ES-I3 (cell line): Measurements from ENCODE around the gene DNAH7.
"Not testable (repeated sequence)": the region's sequence is repeated elsewhere in the genome, so short reads cannot be mapped to it uniquely, and the experiment has no call there.

ENCODE experiments used
- H3K36me3 ChIP-seq: 2 replicates; pipeline ENCODE4 v1.6.1; 2013; ENCODE audit warnings: mild to moderate bottlenecking, low read length, control low read depth, moderate library complexity; ENCODE audit not compliant: insufficient read depth
- H3K4me1 ChIP-seq: 2 replicates; pipeline ENCODE4 v1.6.1; 2013; ENCODE audit warnings: mild to moderate bottlenecking, control low read depth, low read length; ENCODE audit not compliant: insufficient read depth
- H3K9ac ChIP-seq: 2 replicates; pipeline ENCODE4 v1.6.1; 2013; ENCODE audit warnings: low read depth, mild to moderate bottlenecking, low read length, moderate library complexity
- H3K9me3 ChIP-seq: 2 replicates; pipeline ENCODE4 v1.6.1; 2013; ENCODE audit warnings: mild to moderate bottlenecking, low read length, moderate library complexity; ENCODE audit not compliant: control insufficient read depth, insufficient read depth

DNAH7 gene

DNA sequence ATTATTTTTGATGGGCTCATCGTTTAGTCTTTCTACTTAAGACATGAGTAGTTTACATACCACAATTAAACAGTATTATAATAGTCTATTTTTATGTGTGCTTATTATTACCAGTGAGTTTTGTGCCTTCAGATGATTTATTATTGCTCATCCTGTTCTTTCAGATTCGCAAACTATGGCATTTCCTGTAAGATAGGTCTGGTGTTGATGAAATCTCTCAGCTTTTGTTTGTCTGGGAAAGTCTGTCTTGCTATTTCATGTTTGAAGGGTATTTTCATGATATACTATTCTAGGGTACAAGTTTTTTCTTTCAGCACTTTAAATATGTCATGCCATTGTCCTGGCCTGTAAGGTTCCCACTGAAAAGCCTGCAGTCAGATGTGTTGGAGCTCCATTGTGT is 101.3 kb downstream of the DNAH7 start:
- Histone ChIP-seq H3K36me3 (no peaks in the 10 kb centered on the region), H3K9ac (no peak overlapping the region), H3K4me1 (no peaks in the 10 kb centered on the region), H3K9me3 (no peaks in the 10 kb centered on the region)

- H3K9me3 ChIP-seq = no peaks in the 10 kb centered on the region
- H3K36me3 ChIP-seq = no peaks in the 10 kb centered on the region
- no peaks in the 10 kb centered on the region for H3K4me1 ChIP-seq
- H3K9ac ChIP-seq = no peak overlapping the region
Observed at GRCh38 chr2:195961873-195962272, 106.8 kb downstream of the DNAH7 start.

- Histone ChIP-seq H3K4me1 (no peaks in the 10 kb centered on the region), H3K36me3 (no peaks in the 10 kb centered on the region), H3K9me3 (no peaks in the 10 kb centered on the region), H3K9ac (no peak overlapping the region)
Observed at GRCh38 chr2:195959341-195959740, 109.3 kb downstream of the DNAH7 start.

GRCh38 chr2:195956725-195957124 is 111.9 kb downstream of the DNAH7 start:
- H3K4me1 ChIP-seq = no peaks in the 10 kb centered on the region
- H3K9ac ChIP-seq = no peak overlapping the region
- H3K9me3 ChIP-seq = no peaks in the 10 kb centered on the region; the same call in 1 of the 2 replicates
- H3K36me3 ChIP-seq = no peaks in the 10 kb centered on the region

GRCh38 chr2:195945056-195945455 is 123.6 kb downstream of the DNAH7 start:
- H3K9me3 ChIP-seq = no peaks in the 10 kb centered on the region

DNA sequence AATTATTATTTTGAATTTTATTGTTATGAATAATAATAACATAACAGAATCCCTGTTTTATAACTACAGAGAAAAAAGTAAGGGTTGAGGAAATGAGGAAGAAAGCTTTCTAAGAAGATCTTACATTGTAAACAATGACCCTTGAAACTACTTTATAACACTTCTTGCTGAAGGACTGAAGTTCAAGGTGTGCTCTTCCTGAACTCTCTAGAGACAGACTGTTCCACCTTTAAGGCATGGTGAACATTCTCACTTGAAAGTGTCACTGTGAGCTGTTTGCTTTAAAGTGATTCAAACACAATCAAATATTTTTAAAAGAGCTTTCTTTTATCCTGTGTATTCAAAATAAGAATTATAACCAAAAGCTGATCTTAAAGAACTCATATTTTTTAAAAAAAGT is 131.5 kb downstream of the DNAH7 start:
- Histone ChIP-seq H3K4me1 (no peaks in the 10 kb centered on the region), H3K36me3 (no peaks in the 10 kb centered on the region), H3K9me3 (no peaks in the 10 kb centered on the region), H3K9ac (no peak overlapping the region)

More at GRCh38 chr2:195945056-195945455, 123.6 kb downstream of the DNAH7 start:
- H3K36me3 ChIP-seq = no peaks in the 10 kb centered on the region
- no peaks in the 10 kb centered on the region for H3K4me1 ChIP-seq
- H3K9ac ChIP-seq = no peak overlapping the region

GRCh38 chr2:195934484-195934883 is 134.2 kb downstream of the DNAH7 start:
- H3K9ac ChIP-seq = no peak overlapping the region
- no peaks in the 10 kb centered on the region for H3K4me1 ChIP-seq
- no peaks in the 10 kb centered on the region for H3K9me3 ChIP-seq
- no peaks in the 10 kb centered on the region for H3K36me3 ChIP-seq

GRCh38 chr2:195929531-195929930 is 139.1 kb downstream of the DNAH7 start:
- Histone ChIP-seq H3K36me3 (no peaks in the 10 kb centered on the region), H3K4me1 (no peaks in the 10 kb centered on the region), H3K9ac (no peak overlapping the region), H3K9me3 (no peaks in the 10 kb centered on the region)

DNA sequence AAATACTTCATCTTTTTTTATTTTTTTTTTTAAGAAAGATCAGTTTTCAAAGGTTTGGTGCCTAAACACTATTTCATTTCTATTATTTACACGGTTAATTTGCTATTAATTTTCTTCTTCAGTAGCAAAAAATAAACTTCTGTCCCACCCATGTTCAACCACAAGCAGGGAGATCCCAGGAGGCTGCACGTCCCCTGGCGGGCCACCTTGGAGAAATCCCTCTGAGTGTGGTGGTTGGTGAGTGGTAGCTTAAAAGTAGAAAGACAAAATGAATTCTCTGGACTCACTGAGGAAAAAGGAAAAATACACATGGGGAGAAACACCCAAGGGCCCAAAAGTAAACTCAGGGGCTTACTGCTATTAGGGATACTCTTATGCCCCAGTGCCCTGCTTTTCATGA is 143.5 kb downstream of the DNAH7 start:
- no peaks in the 10 kb centered on the region for H3K4me1 ChIP-seq
- H3K9me3 ChIP-seq = no peaks in the 10 kb centered on the region
- no peaks in the 10 kb centered on the region for H3K36me3 ChIP-seq
- no peak overlapping the region for H3K9ac ChIP-seq

GRCh38 chr2:195923889-195924288 is 144.7 kb downstream of the DNAH7 start:
- Histone ChIP-seq H3K36me3 (no peaks in the 10 kb centered on the region), H3K4me1 (no peaks in the 10 kb centered on the region), H3K9me3 (no peaks in the 10 kb centered on the region), H3K9ac (no peak overlapping the region)

GRCh38 chr2:195917021-195917600 is 151.5 kb downstream of the DNAH7 start:
- not testable (repeated sequence) for H3K9me3 ChIP-seq, H3K36me3 ChIP-seq, H3K9ac ChIP-seq, H3K4me1 ChIP-seq

GRCh38 chr2:195912079-195912478 is 156.6 kb downstream of the DNAH7 start:
- Histone ChIP-seq H3K4me1 (no peaks in the 10 kb centered on the region), H3K9me3 (no peaks in the 10 kb centered on the region), H3K36me3 (no peaks in the 10 kb centered on the region), H3K9ac (no peak overlapping the region)

GRCh38 chr2:195910570-195910969 is 158.1 kb downstream of the DNAH7 start:
- no peaks in the 10 kb centered on the region for H3K9me3 ChIP-seq
- H3K9ac ChIP-seq = no peak overlapping the region
- H3K36me3 ChIP-seq = no peaks in the 10 kb centered on the region
- no peaks in the 10 kb centered on the region for H3K4me1 ChIP-seq

DNA sequence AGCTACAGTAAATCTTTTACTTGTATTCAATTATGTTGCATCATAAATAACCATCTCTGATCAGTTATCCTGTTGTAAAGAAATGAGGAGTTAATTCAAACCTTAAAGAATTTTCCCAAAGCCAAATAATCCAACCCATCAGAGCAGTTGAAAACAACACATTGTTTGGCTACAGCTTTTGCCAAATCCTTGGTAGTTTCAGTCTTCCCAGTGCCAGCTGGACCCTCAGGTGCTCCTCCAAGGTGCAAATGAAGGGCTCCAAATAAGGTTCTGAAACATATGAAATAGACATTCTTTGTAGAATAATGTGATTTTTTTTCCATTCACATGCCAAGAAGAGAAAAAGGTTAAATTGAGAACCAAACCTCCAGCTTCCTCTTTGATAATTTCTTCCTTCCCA is 158.7 kb downstream of the DNAH7 start:
- H3K4me1 ChIP-seq = no peaks in the 10 kb centered on the region
- H3K36me3 ChIP-seq = no peaks in the 10 kb centered on the region
- no peaks in the 10 kb centered on the region for H3K9me3 ChIP-seq
- H3K9ac ChIP-seq = no peak overlapping the region

GRCh38 chr2:195907474-195907873 is 161.2 kb downstream of the DNAH7 start:
- Histone ChIP-seq H3K36me3 (no peaks in the 10 kb centered on the region), H3K9me3 (no peaks in the 10 kb centered on the region), H3K4me1 (no peaks in the 10 kb centered on the region), H3K9ac (no peak overlapping the region)

GRCh38 chr2:195903956-195904355 is 164.7 kb downstream of the DNAH7 start:
- Histone ChIP-seq H3K4me1 (no peaks in the 10 kb centered on the region), H3K9ac (no peak overlapping the region), H3K36me3 (no peaks in the 10 kb centered on the region), H3K9me3 (no peaks in the 10 kb centered on the region)
